ENCODE results near the gene ZNG1A.
"Not testable (repeated sequence)": the region's sequence is repeated elsewhere in the genome, so short reads cannot be mapped to it uniquely, and the experiment has no call there.

The ZNG1A gene

GRCh38 chr9:219670-220365 is 41.0 kb upstream of the ZNG1A start:
- peak overlapping the region; percentile 19 for H3K4me3 ChIP-seq (ENCODE audit: low read depth, low read length)
- TF ChIP-seq MYC (IDR thresholded peaks at IDR 0.05; ENCODE audit: low read depth, low read length) (no peak), POLR2A (IDR thresholded peaks at IDR 0.05; ENCODE audit: extremely low read depth, insufficient read length) (no peak)
- DNase-seq (ENCODE audit: low read depth): peak; percentile 94

DNA sequence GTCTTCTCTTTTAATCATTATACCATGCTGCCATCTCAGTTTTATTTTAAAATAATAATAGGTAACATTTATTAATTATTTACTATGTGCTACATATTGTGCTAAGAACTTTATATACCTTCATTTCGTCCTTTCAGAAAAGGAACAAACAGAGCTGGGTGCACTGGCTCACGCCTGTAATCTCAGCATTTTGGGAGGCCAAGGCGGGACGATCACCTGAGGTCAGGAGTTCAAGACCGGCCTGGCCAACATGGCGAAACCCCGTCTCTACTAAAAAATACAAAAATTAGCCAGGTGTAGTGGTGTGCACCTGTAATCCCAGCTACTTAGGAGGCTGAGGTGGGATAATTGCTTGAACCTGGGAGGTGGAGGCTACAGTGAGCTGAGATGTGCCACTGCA is 40.2 kb upstream of the ZNG1A start:
- H3K4me3 ChIP-seq (ENCODE audit: low read depth, low read length); DNase-seq (ENCODE audit: low read depth): not testable (repeated sequence)

DNA sequence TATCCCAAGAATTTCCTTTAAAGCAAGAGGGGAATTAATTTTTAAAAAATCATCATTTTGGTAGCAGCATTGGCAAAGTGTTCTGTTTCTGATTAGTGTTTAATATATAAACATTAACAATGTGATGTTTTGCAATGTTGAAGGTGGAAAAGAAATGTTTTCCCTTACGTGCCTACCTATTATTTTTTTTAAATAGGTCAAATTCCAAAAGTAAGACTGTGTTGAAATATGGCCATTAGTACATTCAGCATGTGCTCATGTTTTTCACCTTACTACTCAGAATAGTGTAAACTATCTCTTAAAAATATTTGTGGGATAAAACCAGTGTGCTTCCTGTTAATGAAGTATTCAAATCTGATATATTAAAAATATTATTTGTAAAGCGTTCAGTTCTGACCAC is 39.1 kb upstream of the ZNG1A start:
- TF ChIP-seq, protein P1, sequence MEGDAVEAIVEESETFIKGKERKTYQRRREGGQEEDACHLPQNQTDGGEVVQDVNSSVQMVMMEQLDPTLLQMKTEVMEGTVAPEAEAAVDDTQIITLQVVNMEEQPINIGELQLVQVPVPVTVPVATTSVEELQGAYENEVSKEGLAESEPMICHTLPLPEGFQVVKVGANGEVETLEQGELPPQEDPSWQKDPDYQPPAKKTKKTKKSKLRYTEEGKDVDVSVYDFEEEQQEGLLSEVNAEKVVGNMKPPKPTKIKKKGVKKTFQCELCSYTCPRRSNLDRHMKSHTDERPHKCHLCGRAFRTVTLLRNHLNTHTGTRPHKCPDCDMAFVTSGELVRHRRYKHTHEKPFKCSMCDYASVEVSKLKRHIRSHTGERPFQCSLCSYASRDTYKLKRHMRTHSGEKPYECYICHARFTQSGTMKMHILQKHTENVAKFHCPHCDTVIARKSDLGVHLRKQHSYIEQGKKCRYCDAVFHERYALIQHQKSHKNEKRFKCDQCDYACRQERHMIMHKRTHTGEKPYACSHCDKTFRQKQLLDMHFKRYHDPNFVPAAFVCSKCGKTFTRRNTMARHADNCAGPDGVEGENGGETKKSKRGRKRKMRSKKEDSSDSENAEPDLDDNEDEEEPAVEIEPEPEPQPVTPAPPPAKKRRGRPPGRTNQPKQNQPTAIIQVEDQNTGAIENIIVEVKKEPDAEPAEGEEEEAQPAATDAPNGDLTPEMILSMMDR (IDR thresholded peaks at IDR 0.05; ENCODE audit: low read depth, low read length): no peak
- no peak for TF ChIP-seq MAX (IDR thresholded peaks at IDR 0.05; ENCODE audit: low read depth, low read length)
- TF ChIP-seq POLR2A (IDR thresholded peaks at IDR 0.05; ENCODE audit: extremely low read depth, insufficient read length): no peak
- no peak for TF ChIP-seq MYC (IDR thresholded peaks at IDR 0.05; ENCODE audit: low read depth, low read length)
- DNase-seq (ENCODE audit: low read depth): no peak
- no peak overlapping the region for H3K4me3 ChIP-seq (ENCODE audit: low read depth, low read length)

DNA sequence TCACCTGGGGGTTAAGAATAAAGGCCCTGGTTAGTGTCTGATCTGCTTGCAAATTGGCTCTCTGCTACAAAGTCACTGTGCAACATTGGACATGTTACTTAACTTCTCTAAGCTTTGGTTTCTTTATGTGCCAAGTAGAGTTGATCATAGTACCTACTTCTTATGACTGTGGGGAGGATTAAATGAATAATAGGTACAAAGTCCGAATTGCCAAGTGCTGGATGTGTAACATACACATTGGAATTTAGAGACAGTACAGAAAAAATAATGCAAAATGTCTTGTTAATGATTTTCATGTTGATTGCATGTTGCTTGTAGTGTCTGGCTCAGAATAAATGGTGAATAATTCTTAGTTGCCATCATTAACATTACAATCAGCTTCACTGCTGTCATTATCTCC is 38.0 kb upstream of the ZNG1A start:
- no peak for DNase-seq (ENCODE audit: low read depth)
- no peak for TF ChIP-seq POLR2A (IDR thresholded peaks at IDR 0.05; ENCODE audit: extremely low read depth, insufficient read length)
- TF ChIP-seq MAX (IDR thresholded peaks at IDR 0.05; ENCODE audit: low read depth, low read length): no peak
- TF ChIP-seq, protein P1 (IDR thresholded peaks at IDR 0.05; ENCODE audit: low read depth, low read length): no peak
- TF ChIP-seq MYC (IDR thresholded peaks at IDR 0.05; ENCODE audit: low read depth, low read length): no peak
- peak overlapping the region; percentile 2 for H3K4me3 ChIP-seq (ENCODE audit: low read depth, low read length)

- DNase-seq (ENCODE audit: low read depth): peak; percentile 41
- peak overlapping the region; percentile 77 for H3K4me3 ChIP-seq (ENCODE audit: low read depth, low read length)
- TF ChIP-seq MYC (IDR thresholded peaks at IDR 0.05; ENCODE audit: low read depth, low read length) (no peak), POLR2A (IDR thresholded peaks at IDR 0.05; ENCODE audit: extremely low read depth, insufficient read length) (no peak), MAX (IDR thresholded peaks at IDR 0.05; ENCODE audit: low read depth, low read length) (no peak)
- TF ChIP-seq, protein P1 (IDR thresholded peaks at IDR 0.05; ENCODE audit: low read depth, low read length): no peak
Measured at GRCh38 chr9:215631-216155, 36.8 kb upstream of the ZNG1A start.

- TF ChIP-seq POLR2A (IDR thresholded peaks at IDR 0.05; ENCODE audit: extremely low read depth, insufficient read length): peak; percentile 80
- TF ChIP-seq, protein P1 (IDR thresholded peaks at IDR 0.05; ENCODE audit: low read depth, low read length): peak; percentile 58
- peak; percentile 67 for TF ChIP-seq MAX (IDR thresholded peaks at IDR 0.05; ENCODE audit: low read depth, low read length)
- TF ChIP-seq MYC (IDR thresholded peaks at IDR 0.05; ENCODE audit: low read depth, low read length): peak; percentile 90
- DNase-seq (ENCODE audit: low read depth): peak; percentile 99
Measured at GRCh38 chr9:214648-215493, 36.0 kb upstream of the ZNG1A start, which contains the start of gene DOCK8. Gene DOCK8 (plus strand): TSS chr9:214865. CDS start chr9:214977, 112 bp downstream.

More at GRCh38 chr9:214648-215493, 36.0 kb upstream of the ZNG1A start, which contains the start of gene DOCK8:
- peak within 1 kb of the TSS; percentile 77 for H3K4me3 ChIP-seq (ENCODE audit: low read depth, low read length)
